HG03175 (cell line): Measurements from ENCODE around the gene CNPY1.

ENCODE experiments used
- ATAC-seq: cut with Tn5 transposase; IDR thresholded peaks from one replicate; pipeline ENCODE4 v1.9.1; 2021; ENCODE audit warnings: mild to moderate bottlenecking, moderate library complexity; ENCODE audit not compliant: unreplicated experiment

The CNPY1 gene

GRCh38 chr7:155514296-155514695 is 32.1 kb downstream of the CNPY1 start:
- ATAC-seq: no peak

GRCh38 chr7:155513543-155514285 is 32.6 kb downstream of the CNPY1 start:
- ATAC-seq: no peak

- ATAC-seq: no peak
These were observed 34.0 kb downstream of the CNPY1 start for GRCh38 chr7:155512246-155512887.

- no peak for ATAC-seq
These were observed 34.7 kb downstream of the CNPY1 start for GRCh38 chr7:155511702-155511996.

GRCh38 chr7:155510975-155511701 is 35.2 kb downstream of the CNPY1 start:
- no peak for ATAC-seq

- no peak for ATAC-seq
These were observed 36.4 kb downstream of the CNPY1 start for GRCh38 chr7:155509725-155510551.

GRCh38 chr7:155509359-155509724 is 37.0 kb downstream of the CNPY1 start:
- ATAC-seq: no peak

- ATAC-seq: no peak
These were observed 37.7 kb downstream of the CNPY1 start for GRCh38 chr7:155508376-155509358.

GRCh38 chr7:155507576-155507975 is 38.8 kb downstream of the CNPY1 start:
- ATAC-seq: no peak

GRCh38 chr7:155506854-155507337 is 39.5 kb downstream of the CNPY1 start:
- ATAC-seq: no peak

GRCh38 chr7:155505422-155505793 is 41.0 kb downstream of the CNPY1 start:
- ATAC-seq: no peak

- ATAC-seq: no peak
These were observed 49.0 kb downstream of the CNPY1 start for GRCh38 chr7:155497149-155497901.

- no peak for ATAC-seq
These were observed 49.9 kb downstream of the CNPY1 start for GRCh38 chr7:155496267-155497005.

- no peak for ATAC-seq
These were observed 50.7 kb downstream of the CNPY1 start for GRCh38 chr7:155495440-155496248.

- no peak for ATAC-seq
These were observed 51.8 kb downstream of the CNPY1 start for GRCh38 chr7:155494551-155494950.

GRCh38 chr7:155493744-155494538 is 52.4 kb downstream of the CNPY1 start:
- no peak for ATAC-seq

- ATAC-seq: no peak
These were observed 54.5 kb downstream of the CNPY1 start for GRCh38 chr7:155491812-155492211.
